ENCODE results near the gene GABRB3. TPM values are rescaled to one million over a fixed set of nuclear protein-coding genes. Genes with fewer than 3 reads are reported as not detected.

The GABRB3 gene
- total RNA-seq, 1 experiment from 2014 or later, result not detected

GRCh38 chr15:26631894-26632293, 141.0 kb downstream of the GABRB3 start:
- DNase-seq (ENCODE audit: low read depth), result no peak

GRCh38 chr15:26630857-26631256, 142.0 kb downstream of the GABRB3 start:
- DNase-seq (ENCODE audit: low read depth), result no peak

- no peak for DNase-seq (ENCODE audit: low read depth)
Measured at GRCh38 chr15:26628879-26629529, 143.9 kb downstream of the GABRB3 start.

- DNase-seq (ENCODE audit: low read depth), result no peak
Measured at GRCh38 chr15:26628071-26628470, 144.8 kb downstream of the GABRB3 start.

- no peak for DNase-seq (ENCODE audit: low read depth)
Measured at GRCh38 chr15:26624128-26624527, 148.7 kb downstream of the GABRB3 start.

- DNase-seq (ENCODE audit: low read depth), result no peak
Measured at GRCh38 chr15:26623071-26623470, 149.8 kb downstream of the GABRB3 start.

GRCh38 chr15:26621816-26622215, 151.1 kb downstream of the GABRB3 start:
- DNase-seq (ENCODE audit: low read depth), result no peak

GRCh38 chr15:26620528-26621458, 152.1 kb downstream of the GABRB3 start:
- DNase-seq (ENCODE audit: low read depth), result no peak

- no peak for DNase-seq (ENCODE audit: low read depth)
Measured at GRCh38 chr15:26615927-26616302, 157.0 kb downstream of the GABRB3 start.

GRCh38 chr15:26615188-26615926, 157.5 kb downstream of the GABRB3 start:
- no peak for DNase-seq (ENCODE audit: low read depth)

- no peak for DNase-seq (ENCODE audit: low read depth)
Measured at GRCh38 chr15:26614734-26615133, 158.1 kb downstream of the GABRB3 start.

- no peak for DNase-seq (ENCODE audit: low read depth)
Measured at GRCh38 chr15:26598704-26599103, 174.2 kb downstream of the GABRB3 start.

GRCh38 chr15:26595611-26596010, 177.3 kb downstream of the GABRB3 start:
- DNase-seq (ENCODE audit: low read depth), result no peak

- DNase-seq (ENCODE audit: low read depth), result no peak
Measured at GRCh38 chr15:26590676-26591075, 182.2 kb downstream of the GABRB3 start.

- DNase-seq (ENCODE audit: low read depth), result no peak
Measured at GRCh38 chr15:26582840-26583239, 190.0 kb downstream of the GABRB3 start.

GRCh38 chr15:26580943-26581342, 191.9 kb downstream of the GABRB3 start:
- no peak for DNase-seq (ENCODE audit: low read depth)

GRCh38 chr15:26572602-26573350, 200.1 kb downstream of the GABRB3 start:
- DNase-seq (ENCODE audit: low read depth), result no peak

- DNase-seq (ENCODE audit: low read depth), result no peak
Measured at GRCh38 chr15:26571346-26571745, 201.5 kb downstream of the GABRB3 start.

GRCh38 chr15:26565542-26565941, 207.3 kb downstream of the GABRB3 start:
- DNase-seq (ENCODE audit: low read depth), result no peak

GRCh38 chr15:26564361-26564760, 208.5 kb downstream of the GABRB3 start:
- DNase-seq (ENCODE audit: low read depth), result no peak

GRCh38 chr15:26562336-26562735, 210.5 kb downstream of the GABRB3 start:
- no peak for DNase-seq (ENCODE audit: low read depth)

GRCh38 chr15:26561896-26562295, 211.0 kb downstream of the GABRB3 start:
- DNase-seq (ENCODE audit: low read depth), result no peak
